Liver (tissue), 3 donors: ENCODE results near the gene MAML3.

Experiments used
- ATF3 ChIP-seq: IDR thresholded peaks from 2 replicates; pipeline ENCODE4 v1.6.1; 2016; ENCODE audit warnings: antibody characterized with exemption
- EGR1 ChIP-seq, 2 donors: IDR thresholded peaks; 2 replicates each; pipeline ENCODE4 v1.6.1; 2016 to 2018; ENCODE audit warnings: antibody characterized with exemption in 2 of 2, low read depth in 2 of 2
- FOXA1 ChIP-seq: IDR thresholded peaks from 2 replicates; pipeline ENCODE4 v1.6.1; 2016; ENCODE audit warnings: antibody characterized with exemption
- GABPA ChIP-seq, 2 donors: IDR thresholded peaks in 1 of 2; conservative IDR thresholded peaks in 1 of 2; 2 replicates each; pipeline ENCODE4 v1.6.1; 2016; ENCODE audit warnings: antibody characterized with exemption in 2 of 2, mild to moderate bottlenecking in 1 of 2, moderate library complexity in 1 of 2
- JUND ChIP-seq, 2 donors: IDR thresholded peaks; 2 replicates each; pipeline ENCODE4 v1.6.1; 2016; ENCODE audit warnings: antibody characterized with exemption in 2 of 2
- MAX ChIP-seq: IDR thresholded peaks from 2 replicates; pipeline ENCODE4 v1.6.1; 2016; ENCODE audit warnings: antibody characterized with exemption
- NR2F2 ChIP-seq: IDR thresholded peaks from 2 replicates; pipeline ENCODE4 v1.6.1; 2016; ENCODE audit warnings: antibody characterized with exemption
- RAD21 ChIP-seq, 2 donors: IDR thresholded peaks; 2 replicates each; pipeline ENCODE4 v1.6.1; 2016; ENCODE audit warnings: antibody characterized with exemption in 2 of 2, mild to moderate bottlenecking in 2 of 2
- SP1 ChIP-seq: IDR thresholded peaks from 2 replicates; pipeline ENCODE4 v1.6.1; 2018; ENCODE audit warnings: antibody characterized with exemption, mild to moderate bottlenecking
- TAF1 ChIP-seq: conservative IDR thresholded peaks from 2 replicates; pipeline ENCODE4 v1.6.1; 2016; ENCODE audit warnings: antibody characterized with exemption, mild to moderate bottlenecking
- YY1 ChIP-seq: IDR thresholded peaks from 2 replicates; pipeline ENCODE4 v1.6.1; 2016; ENCODE audit warnings: antibody characterized with exemption, mild to moderate bottlenecking
- ZBTB33 ChIP-seq: IDR thresholded peaks from 2 replicates; pipeline ENCODE4 v1.6.1; 2016; ENCODE audit warnings: antibody characterized with exemption
- TF ChIP-seq, protein P1 (sequence below): IDR thresholded peaks from 2 replicates; pipeline ENCODE4 v1.6.1; 2016; ENCODE audit warnings: antibody characterized with exemption, mild to moderate bottlenecking
- TF ChIP-seq, protein P2 (sequence below): fragments of 150-350 bp; IDR thresholded peaks from 2 replicates; pipeline ENCODE4 v1.5.1; 2017; ENCODE audit warnings: improper control_type of control experiment, low read depth, low read length; ENCODE audit not compliant: missing input control
- donor health status: healthy.
- donor health status: healthy.

- TF ChIP-seq, protein P1, sequence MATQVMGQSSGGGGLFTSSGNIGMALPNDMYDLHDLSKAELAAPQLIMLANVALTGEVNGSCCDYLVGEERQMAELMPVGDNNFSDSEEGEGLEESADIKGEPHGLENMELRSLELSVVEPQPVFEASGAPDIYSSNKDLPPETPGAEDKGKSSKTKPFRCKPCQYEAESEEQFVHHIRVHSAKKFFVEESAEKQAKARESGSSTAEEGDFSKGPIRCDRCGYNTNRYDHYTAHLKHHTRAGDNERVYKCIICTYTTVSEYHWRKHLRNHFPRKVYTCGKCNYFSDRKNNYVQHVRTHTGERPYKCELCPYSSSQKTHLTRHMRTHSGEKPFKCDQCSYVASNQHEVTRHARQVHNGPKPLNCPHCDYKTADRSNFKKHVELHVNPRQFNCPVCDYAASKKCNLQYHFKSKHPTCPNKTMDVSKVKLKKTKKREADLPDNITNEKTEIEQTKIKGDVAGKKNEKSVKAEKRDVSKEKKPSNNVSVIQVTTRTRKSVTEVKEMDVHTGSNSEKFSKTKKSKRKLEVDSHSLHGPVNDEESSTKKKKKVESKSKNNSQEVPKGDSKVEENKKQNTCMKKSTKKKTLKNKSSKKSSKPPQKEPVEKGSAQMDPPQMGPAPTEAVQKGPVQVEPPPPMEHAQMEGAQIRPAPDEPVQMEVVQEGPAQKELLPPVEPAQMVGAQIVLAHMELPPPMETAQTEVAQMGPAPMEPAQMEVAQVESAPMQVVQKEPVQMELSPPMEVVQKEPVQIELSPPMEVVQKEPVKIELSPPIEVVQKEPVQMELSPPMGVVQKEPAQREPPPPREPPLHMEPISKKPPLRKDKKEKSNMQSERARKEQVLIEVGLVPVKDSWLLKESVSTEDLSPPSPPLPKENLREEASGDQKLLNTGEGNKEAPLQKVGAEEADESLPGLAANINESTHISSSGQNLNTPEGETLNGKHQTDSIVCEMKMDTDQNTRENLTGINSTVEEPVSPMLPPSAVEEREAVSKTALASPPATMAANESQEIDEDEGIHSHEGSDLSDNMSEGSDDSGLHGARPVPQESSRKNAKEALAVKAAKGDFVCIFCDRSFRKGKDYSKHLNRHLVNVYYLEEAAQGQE = no peak
- TF ChIP-seq, protein P2, sequence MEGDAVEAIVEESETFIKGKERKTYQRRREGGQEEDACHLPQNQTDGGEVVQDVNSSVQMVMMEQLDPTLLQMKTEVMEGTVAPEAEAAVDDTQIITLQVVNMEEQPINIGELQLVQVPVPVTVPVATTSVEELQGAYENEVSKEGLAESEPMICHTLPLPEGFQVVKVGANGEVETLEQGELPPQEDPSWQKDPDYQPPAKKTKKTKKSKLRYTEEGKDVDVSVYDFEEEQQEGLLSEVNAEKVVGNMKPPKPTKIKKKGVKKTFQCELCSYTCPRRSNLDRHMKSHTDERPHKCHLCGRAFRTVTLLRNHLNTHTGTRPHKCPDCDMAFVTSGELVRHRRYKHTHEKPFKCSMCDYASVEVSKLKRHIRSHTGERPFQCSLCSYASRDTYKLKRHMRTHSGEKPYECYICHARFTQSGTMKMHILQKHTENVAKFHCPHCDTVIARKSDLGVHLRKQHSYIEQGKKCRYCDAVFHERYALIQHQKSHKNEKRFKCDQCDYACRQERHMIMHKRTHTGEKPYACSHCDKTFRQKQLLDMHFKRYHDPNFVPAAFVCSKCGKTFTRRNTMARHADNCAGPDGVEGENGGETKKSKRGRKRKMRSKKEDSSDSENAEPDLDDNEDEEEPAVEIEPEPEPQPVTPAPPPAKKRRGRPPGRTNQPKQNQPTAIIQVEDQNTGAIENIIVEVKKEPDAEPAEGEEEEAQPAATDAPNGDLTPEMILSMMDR = no peak
- TF ChIP-seq RAD21 (IDR thresholded peaks at IDR 0.05) (no peak), TAF1 (no peak), NR2F2 (no peak), ZBTB33 (no peak), YY1 (no peak), JUND (IDR thresholded peaks at IDR 0.05) (no peak), MAX (no peak), GABPA (IDR thresholded peaks at IDR 0.05 in 1 of 2, conservative IDR thresholded peaks at IDR 0.05 in 1 of 2) (no peak), EGR1 (IDR thresholded peaks at IDR 0.05; ENCODE audit: low read depth in 2 of 2) (no peak), ATF3 (no peak), SP1 (no peak), FOXA1 (no peak)
These were observed 481.3 kb downstream of the MAML3 start for GRCh38 chr4:139672732-139673131.
